Loucy (cell line): ENCODE results near the gene LRRTM2.

Experiments
- CTCF ChIP-seq: fragments of 200-600 bp; sonication (generic); conservative IDR thresholded peaks from 2 replicates; pipeline ENCODE4 v1.5.1; 2014; ENCODE audit warnings: mild to moderate bottlenecking, antibody characterized with exemption, low read length
- EZH2phosphoT487 ChIP-seq: fragments of 200-600 bp; IDR thresholded peaks from 2 replicates; pipeline ENCODE4 v1.6.1; 2018; ENCODE audit warnings: antibody characterized with exemption, mild to moderate bottlenecking, moderate library complexity, borderline replicate concordance

- TF ChIP-seq EZH2phosphoT487 (no peak), CTCF (no peak)
Observed at GRCh38 chr5:138910546-138911185, 35.5 kb upstream of the LRRTM2 start.
